Brain microvascular endothelial cell (primary cell): ENCODE measurements around the gene NUBPL.

Experiments
- DNase-seq: peaks from one replicate; pipeline ENCODE4 v3.0.0-alpha.2; 2020
- H3K27ac ChIP-seq: fragments of 250-450 bp; sonication (Bioruptor Pico); 2 replicates; pipeline ENCODE4 v1.5.1; 2020; ENCODE audit warnings: mild to moderate bottlenecking, moderate library complexity
- H3K27me3 ChIP-seq: fragments of 250-450 bp; sonication (Bioruptor Pico); replicated peaks from 2 replicates; pipeline ENCODE4 v1.5.1; 2020; ENCODE audit warnings: mild to moderate bottlenecking
- H3K36me3 ChIP-seq: fragments of 250-450 bp; sonication (Bioruptor Pico); replicated peaks from 2 replicates; pipeline ENCODE4 v1.5.1; 2020; ENCODE audit warnings: mild to moderate bottlenecking
- H3K4me3 ChIP-seq: 2 replicates; pipeline ENCODE4 v1.5.1; 2011; ENCODE audit warnings: low read depth, mild to moderate bottlenecking, control low read depth, low read length, moderate library complexity
- CTCF ChIP-seq: IDR thresholded peaks from 2 replicates; pipeline ENCODE4 v1.5.1; 2011; ENCODE audit warnings: low read depth, mild to moderate bottlenecking, moderate library complexity, low read length, control low read depth, inconsistent platforms; ENCODE audit errors: missing control alignments
- in situ Hi-C: cut with HindIII; loops from 2 replicates; pipeline ENCODE4 v1.10.0; 2017; ENCODE audit warnings: low sequenced_read_pairs, low pct_ligation_motif_present

NUBPL gene

GRCh38 chr14:31592122-31592521 is 30.9 kb downstream of the NUBPL start:
- in situ Hi-C loops = no loop called here
- no peaks in the 10 kb centered on the region for H3K36me3 ChIP-seq
- H3K27ac ChIP-seq = no peak overlapping the region
- no peaks in the 10 kb centered on the region for H3K27me3 ChIP-seq
- no peak overlapping the region for H3K4me3 ChIP-seq
- TF ChIP-seq CTCF = no peak
- DNase-seq = no peak

DNA sequence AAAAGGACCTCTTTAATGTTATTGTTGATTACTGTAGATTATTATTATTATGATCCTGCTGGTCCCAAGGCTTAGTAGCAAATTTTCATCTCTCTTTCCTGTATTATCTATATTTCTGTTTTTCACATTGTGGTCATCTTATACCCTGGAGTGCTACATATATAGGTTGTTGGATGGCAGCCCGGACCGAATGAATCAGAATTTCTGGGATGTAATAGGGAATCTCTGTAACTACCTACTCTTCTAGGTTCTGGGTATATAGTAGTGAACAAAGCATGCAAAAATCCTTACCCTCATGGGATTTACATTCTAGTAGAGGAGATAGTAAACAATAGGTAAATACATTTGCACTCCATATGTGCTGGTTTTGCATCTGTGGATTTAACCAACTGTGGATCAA is 31.4 kb downstream of the NUBPL start:
- no peaks in the 10 kb centered on the region for H3K36me3 ChIP-seq
- no peak for TF ChIP-seq CTCF
- H3K4me3 ChIP-seq = no peak overlapping the region
- no peaks in the 10 kb centered on the region for H3K27me3 ChIP-seq
- in situ Hi-C loops = no loop called here
- peak; percentile 34 for DNase-seq
- H3K27ac ChIP-seq = no peak overlapping the region

- Histone ChIP-seq H3K36me3 (no peaks in the 10 kb centered on the region), H3K4me3 (no peak overlapping the region), H3K27ac (no peak overlapping the region), H3K27me3 (no peaks in the 10 kb centered on the region)
- TF ChIP-seq CTCF = no peak
- in situ Hi-C loops = no loop called here
- no peak for DNase-seq
Measured at GRCh38 chr14:31596342-31597095, 35.3 kb downstream of the NUBPL start.

DNA sequence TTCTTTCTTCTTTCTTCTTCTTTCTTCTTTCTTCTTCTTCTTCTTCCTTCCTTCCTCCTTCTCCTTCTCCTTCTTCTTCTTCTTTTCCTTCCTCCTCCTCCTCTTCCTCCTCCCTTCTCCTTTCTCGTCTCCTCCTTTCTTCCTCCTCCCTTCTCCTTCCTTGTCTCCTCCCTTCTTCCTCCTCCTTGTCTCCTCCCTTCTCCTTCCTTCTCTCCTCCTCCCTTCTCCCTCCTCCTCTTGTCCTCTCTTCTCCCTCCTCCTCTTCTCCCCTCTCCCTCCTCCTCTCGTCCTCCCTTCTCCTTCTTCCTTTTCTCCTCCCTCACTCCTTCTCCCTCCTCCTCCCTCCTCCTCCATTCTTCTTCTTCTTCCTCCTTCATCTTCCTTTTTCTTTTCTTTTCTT is 44.5 kb downstream of the NUBPL start:
- in situ Hi-C loops = no loop called here
- TF ChIP-seq CTCF = no peak
- Histone ChIP-seq H3K4me3 (no peak overlapping the region), H3K27me3 (no peaks in the 10 kb centered on the region), H3K36me3 (no peaks in the 10 kb centered on the region), H3K27ac (no peak overlapping the region)
- no peak for DNase-seq

GRCh38 chr14:31611778-31612433 is 50.7 kb downstream of the NUBPL start:
- TF ChIP-seq CTCF = no peak
- in situ Hi-C loops = no loop called here

More at GRCh38 chr14:31611778-31612433, 50.7 kb downstream of the NUBPL start:
- Histone ChIP-seq H3K36me3 (no peaks in the 10 kb centered on the region), H3K27ac (no peak overlapping the region), H3K4me3 (no peak overlapping the region), H3K27me3 (no peaks in the 10 kb centered on the region)
- no peak for DNase-seq
